DMS53 treated with DMSO at 0.1 percent for 48 hours (cell line): ENCODE data around the gene NID2.

Experiments used
- DNase-seq: peaks from one replicate; lab custom pipeline; 2025; ENCODE audit not compliant: unreplicated experiment; lab: John Stamatoyannopoulos, UW

Gene NID2

DNA sequence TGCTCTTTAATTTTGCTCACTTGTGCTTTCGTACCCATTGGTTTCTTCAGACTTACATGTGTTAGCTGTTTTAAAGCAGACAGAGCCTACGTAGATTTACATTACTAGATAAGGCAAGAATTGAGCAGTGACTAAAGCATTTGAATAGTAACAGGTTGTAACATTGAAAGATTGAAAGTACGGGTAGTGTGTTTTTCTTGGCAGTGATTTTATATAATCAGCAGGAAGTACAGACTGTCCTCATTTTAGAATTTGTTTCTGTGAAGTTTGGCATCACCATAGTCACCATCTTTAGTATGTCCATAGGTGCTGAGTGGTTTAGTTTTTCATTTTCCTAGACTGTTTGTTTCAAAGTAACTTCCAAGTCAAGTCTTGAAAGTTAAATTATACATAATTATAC is 65.5 kb downstream of the NID2 start:
- DNase-seq, result no peak

DNA sequence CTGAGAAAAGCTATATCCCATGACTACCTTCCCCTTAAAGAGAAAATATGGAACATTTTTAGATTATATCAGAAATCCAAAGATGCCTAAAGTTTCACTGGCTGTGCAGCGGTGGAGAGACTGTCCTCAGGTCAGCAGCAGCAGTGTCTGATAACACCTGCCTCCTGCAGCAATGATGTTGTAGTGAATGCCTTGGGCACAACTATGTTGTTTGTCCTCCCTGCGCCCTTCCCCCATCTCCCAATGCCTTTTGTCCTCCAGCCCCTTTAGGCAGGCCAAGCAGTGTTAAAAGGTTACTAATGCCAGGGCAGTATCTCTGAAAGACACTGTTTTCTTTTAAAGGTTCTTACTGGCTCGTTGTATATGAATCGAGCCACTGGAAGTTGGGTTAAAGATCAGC is 66.3 kb downstream of the NID2 start:
- no peak for DNase-seq

GRCh38 chr14:52000696-52001095 is 68.2 kb downstream of the NID2 start:
- no peak for DNase-seq

DNA sequence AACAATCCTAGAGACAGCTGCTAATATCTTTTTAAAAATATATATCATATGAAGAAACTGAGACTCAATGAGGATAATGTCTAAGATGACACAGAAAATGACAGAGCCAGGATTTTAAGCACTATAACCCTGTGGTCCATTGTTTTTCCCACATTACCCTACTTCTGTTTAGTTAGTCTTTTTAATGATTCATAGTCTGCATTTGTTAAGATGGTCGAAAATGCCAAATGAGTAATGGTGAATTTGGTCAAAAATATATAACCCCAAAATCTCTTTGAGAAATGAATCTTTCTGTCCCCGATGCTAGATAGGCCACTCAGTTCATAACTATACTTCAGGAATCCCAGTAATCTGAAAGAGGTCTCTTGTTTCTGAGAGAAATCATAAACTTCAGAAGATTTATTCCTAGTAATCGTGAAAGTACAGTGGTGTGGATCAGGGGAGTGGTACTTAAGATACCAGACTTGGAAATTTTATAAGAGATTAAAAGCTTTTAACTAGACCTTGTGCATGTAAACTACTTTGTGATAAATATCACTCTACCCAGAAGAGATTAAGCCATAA is 68.8 kb downstream of the NID2 start:
- DNase-seq, result no peak

DNA sequence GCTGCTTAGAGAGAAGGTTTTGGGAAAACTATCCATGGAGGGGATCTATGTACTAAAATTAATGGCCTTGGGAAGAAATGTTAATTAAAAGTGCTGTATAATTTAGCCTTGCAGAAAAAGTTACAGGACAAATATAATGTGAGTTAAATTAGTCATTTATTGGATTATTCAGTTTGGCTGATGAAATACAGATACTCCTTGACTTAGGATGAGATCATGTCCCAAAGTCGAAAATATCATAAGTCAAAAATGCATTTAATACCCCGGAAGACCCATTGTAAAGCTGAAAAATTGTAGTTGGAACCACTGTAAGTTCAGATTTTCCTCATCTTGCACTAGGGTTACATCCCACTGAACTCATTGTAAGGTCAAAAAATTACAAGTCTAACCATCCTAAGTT is 69.8 kb downstream of the NID2 start:
- no peak for DNase-seq

DNA sequence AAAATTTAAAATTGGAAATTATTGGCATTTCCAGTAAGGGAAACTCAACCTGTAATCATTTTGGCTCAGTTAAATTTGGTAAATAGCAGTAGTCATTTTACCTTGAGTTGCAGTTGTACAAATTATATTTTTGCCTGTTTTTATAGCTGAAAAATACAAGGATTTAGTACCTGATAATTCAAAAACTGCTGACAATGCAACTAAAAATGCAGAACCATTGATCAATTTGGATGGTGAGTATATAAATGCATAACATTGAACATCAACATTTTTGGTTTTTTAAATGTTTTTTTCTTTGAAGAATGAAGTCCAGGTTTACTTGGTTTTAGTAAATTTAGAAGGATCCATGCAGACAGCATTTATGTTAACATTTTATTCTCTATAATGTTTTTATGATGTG is 70.5 kb downstream of the NID2 start:
- no peak for DNase-seq

- no peak for DNase-seq
Observed at GRCh38 chr14:51996148-51996746, 72.6 kb downstream of the NID2 start.

GRCh38 chr14:51993285-51993920 is 75.5 kb downstream of the NID2 start:
- no peak for DNase-seq

DNA sequence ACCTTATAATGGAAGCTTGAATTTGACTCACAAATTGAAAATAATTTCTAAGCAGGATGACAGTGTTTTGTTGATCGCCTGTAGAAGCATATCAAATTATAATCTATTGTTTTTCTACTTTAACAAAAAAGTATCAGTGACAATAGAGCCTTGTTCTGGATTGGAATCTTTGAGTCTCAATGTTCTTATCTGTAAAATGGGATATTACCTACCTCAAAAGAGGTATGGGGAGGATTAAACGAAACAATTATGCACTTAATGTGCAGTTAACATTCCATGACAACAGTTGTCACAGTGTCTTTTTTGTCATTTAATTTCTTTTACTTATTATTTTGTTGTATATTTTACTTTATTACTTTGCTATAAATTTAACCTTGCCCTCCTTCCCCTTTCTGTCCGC is 78.4 kb downstream of the NID2 start:
- no peak for DNase-seq

DNA sequence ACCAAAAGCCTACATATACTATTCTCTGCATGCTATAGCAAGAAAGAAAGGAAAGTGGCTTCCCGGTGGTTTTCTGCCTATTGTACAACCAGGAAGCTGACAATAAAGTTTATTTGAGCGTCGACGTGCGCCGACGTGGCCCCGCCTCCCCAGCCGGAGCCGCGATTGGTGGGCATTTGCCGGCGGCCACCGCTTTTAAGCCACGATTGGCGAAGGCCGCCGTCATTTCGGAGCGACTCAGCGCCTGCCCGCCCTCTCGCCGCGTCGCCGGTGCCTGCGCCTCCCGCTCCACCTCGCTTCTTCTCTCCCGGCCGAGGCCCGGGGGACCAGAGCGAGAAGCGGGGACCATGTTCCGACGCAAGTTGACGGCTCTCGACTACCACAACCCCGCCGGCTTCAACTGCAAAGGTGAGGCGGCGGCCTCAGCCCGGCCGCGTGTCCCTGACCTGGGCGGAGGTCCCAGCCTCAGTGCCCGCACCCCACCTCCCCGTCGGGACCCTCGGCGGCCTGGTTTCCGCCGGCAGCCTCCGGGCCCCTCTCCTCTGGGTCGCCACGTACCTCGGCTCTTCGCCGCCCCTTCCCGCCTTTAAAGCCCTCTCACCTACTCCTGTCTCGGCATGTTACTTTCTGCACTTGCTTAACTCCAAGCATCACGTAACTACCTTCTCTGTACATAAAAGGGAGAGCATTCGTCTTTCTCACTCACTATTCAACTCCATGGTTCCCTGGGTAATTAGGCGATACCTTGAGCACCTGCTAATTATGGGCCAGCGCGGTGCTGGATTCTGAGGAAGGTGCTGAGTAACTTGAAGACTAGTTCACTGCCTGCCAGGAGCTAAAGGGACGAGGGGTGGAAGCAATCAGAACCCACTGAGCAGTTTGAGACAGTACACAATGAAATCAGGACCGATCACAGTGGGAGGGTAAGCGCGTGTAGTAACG is 79.3 kb downstream of the NID2 start, which contains the start of gene RTRAF:
TSS of gene RTRAF (plus strand) at position 254 of the 942 bp plus-strand sequence. CDS start at position 348, 94 bp downstream.
- DNase-seq, result peak; percentile 78

DNA sequence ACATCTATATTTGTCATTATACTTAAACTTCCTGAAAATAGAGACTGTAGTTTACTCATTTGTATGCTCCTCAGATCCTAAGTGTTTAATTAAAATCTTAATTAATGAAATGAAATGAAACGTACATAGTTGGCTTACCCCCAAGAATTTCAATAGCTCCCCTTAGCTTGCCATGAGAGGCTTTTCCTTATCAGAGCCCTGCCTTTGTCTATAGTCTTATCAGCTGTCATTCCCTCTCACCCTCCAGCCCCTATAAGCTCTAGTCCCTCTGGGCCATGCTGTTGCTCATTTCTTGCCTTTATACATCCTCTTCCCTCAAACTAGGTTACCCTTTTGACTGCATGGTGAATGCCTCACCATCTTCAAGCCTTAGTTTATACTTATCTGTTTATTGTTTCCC is 80.6 kb downstream of the NID2 start:
- no peak for DNase-seq

GRCh38 chr14:51981218-51981854 is 87.5 kb downstream of the NID2 start:
- no peak for DNase-seq

DNA sequence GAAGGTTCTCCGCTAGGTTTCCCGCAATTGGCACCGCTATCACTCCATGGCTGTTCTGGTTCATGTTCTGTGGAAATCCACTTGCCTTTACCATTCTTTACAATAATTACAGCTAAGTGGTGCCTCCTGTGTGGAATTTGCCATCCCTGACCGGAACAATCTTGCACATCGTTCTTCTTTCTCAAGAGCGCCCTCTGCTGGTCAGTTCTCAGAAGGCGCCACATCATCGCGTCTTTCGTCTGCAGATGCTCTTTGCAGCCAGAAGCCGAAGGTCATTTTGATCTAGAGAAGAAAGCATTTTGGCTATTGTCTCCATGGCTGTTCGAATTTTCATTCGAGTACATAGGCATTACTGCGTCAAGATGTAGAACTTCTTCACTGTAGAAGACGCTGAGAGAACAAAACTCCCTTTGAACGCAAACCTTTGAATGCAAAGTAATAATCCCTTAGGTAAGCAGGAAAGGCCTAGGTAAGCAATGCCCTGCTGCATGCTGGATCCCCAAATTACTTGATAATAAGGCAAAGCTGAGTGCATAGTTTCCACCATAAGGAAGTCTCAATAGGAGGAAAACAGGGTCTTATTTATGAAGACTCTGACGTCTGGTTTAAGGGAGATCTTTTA is 89.7 kb downstream of the NID2 start:
- DNase-seq, result peak; percentile 55

DNA sequence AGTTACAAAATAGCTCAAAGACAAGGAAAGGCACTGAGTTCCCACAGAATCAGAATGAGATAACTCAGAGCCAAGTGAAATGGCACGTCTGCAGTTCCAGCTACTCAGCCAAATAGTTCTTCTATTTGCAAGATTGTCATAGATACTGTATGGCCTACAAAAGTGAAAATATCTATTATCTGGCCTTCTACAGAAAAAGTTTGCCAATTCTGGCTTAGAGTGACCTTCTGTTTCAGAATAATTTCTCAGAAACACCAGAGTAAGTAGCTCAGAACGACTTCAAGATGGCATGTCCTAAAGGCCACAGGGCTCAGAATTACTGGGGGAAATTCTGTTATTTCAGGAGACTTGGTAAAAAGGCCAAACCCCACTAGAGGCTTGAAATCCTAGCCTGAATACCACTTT is 90.2 kb downstream of the NID2 start:
- no peak for DNase-seq

DNA sequence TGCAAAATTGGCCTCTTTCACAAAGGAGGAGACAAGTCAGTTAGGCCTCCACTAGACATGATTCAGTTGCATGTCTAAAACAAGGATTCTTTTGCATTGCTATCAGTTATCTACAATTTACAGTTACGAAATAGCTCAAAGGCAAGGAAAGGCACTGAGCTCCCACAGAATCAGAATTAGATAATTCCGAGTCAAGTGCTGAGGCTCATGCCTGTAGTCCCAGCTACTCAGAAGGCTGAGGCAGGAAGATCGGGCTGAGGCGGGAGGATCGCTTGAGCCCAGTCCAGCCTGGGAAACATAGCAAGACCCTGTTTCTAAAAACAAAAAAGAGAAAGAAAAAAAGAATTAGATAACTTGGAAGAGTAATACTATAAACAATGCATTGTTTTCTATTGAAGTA is 91.8 kb downstream of the NID2 start:
- no peak for DNase-seq

DNA sequence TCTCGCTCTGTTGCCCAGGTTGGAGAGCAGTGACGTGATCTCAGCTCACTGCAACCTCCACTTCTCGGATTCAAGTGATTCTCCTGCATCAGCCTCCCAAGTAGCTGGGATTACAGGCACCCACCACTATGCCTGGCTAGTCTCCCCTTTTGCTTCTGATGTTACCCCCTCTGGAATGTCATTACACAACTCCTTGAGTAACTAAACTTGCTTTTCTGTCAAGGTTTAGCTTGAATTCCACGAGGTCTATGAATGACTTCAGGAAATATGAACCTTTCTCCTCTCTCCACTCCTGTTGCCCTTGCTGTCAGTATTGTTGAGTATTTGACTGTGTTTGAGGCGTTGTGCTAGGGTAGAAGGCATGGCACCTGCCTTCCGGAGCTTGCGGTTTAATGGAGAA is 96.3 kb downstream of the NID2 start:
- DNase-seq, result no peak

GRCh38 chr14:51969852-51970540 is 98.9 kb downstream of the NID2 start:
- DNase-seq, result no peak

DNA sequence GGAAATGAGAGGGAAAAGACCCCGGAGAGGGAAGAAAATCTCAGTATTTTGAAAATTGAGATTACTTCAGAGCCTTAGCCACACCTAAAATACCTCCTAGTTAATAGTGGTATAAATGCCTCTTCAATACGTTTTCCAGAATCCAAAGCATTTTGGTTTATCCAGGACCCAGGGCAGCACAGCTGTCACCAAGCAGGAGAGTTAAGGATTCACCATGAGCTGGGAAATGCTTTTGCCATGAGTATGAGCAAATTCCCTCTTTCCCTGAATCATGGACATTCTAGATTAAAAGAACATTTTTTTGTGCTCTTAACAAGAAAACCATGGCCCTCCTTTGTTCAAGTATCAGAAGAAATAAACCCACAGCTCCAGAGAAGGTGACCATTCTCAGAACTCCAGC is 101.3 kb downstream of the NID2 start:
- DNase-seq, result no peak

DNA sequence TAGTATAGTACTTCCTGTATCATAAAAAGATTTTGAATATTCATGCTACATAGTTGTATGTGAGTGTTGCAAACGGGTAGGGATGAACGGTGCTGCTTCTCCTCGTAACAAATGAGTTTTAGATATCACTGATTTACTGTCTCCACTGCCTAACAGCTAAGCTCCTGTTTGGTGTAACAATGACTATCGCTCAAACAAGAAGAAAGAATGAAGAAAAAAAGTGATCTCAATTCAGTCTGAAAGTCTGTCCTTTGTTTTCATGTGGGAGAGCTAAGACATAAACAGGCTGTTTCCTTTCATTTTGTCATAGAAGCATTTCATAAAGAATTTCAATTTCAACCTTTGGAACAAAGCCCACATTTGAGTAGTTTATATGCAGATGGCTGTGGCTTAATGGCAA is 105.6 kb downstream of the NID2 start:
- DNase-seq, result no peak

GRCh38 chr14:51962711-51963110 is 106.1 kb downstream of the NID2 start:
- no peak for DNase-seq
